Activated CD4-positive, alpha-beta memory T cell treated with anti-CD3 and anti-CD28 coated beads for 36 hours (primary cell): ENCODE data around the gene CUBN. TPM values are rescaled to one million over a fixed set of nuclear protein-coding genes. Genes with fewer than 3 reads are reported as not detected.
"Not testable (repeated sequence)": the region's sequence is repeated elsewhere in the genome, so short reads cannot be mapped to it uniquely, and the experiment has no call there.

Source experiments
- CTCF ChIA-PET: fragments of 350-600 bp; sonication (Branson Sonifier 250); formaldehyde crosslinking; loops from one replicate; lab custom pipeline; 2021; ENCODE audit warnings: antibody characterized with exemption, inconsistent platforms; lab: Charles Lee
- POLR2A ChIA-PET: fragments of 350-600 bp; sonication (Branson Sonifier 250); formaldehyde crosslinking; loops from one replicate; lab custom pipeline; 2021; ENCODE audit warnings: antibody characterized with exemption; lab: Charles Lee
- DNase-seq: peaks from one replicate; pipeline ENCODE4 v3.0.0-alpha.2; 2020
- H3K27ac Mint-ChIP-seq: one replicate; pipeline ENCODE4 v1.8.0; 2021; ENCODE audit warnings: mixed read lengths
- H3K27me3 Mint-ChIP-seq: one replicate; pipeline ENCODE4 v1.8.0; 2021; ENCODE audit warnings: mixed read lengths
- H3K36me3 Mint-ChIP-seq: one replicate; pipeline ENCODE4 v1.8.0; 2021; ENCODE audit warnings: mixed read lengths
- H3K4me1 Mint-ChIP-seq: one replicate; pipeline ENCODE4 v1.8.0; 2021; ENCODE audit warnings: low read depth, mixed read lengths
- H3K4me3 Mint-ChIP-seq: one replicate; pipeline ENCODE4 v1.8.0; 2021; ENCODE audit warnings: mild to moderate bottlenecking, mixed read lengths
- H3K9me3 Mint-ChIP-seq: one replicate; pipeline ENCODE4 v1.8.0; 2021; ENCODE audit warnings: mixed read lengths
- intact Hi-C: fragments of 100-400 bp; cut with micrococcal nuclease; formaldehyde crosslinking; loops from one replicate; pipeline ENCODE4 v1.15.1; 2023
- total RNA-seq, 2 experiments: library from RNA; stranded (reverse); gene quantifications; one replicate each; pipeline ENCODE4 v1.2.3, GENCODE V29; 2021

The CUBN gene
- total RNA-seq, 2 experiments from 2014 or later = 0.24 to 0.31 TPM

DNA sequence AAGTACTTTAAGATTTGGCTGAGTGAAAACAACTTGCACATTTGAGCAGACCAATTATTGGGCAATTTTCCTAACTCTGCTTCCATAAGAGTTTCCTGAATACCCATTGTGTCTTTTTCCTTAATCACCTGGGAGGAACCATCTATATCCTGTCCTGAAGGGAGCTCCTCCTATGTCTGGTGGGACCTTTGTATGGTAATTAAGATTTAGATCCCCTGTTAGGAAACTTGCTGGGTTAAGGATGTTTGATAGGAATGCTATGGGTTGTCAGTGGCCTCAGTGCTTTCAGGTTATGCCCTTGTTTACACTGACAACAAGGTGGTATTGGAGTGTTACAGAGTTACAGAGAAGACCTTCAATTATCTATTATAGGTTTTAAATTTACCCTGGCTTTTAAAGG is 116.9 kb downstream of the CUBN start:
- intact Hi-C loops, H3K36me3 Mint-ChIP-seq, H3K4me3 Mint-ChIP-seq, POLR2A ChIA-PET, DNase-seq, H3K27me3 Mint-ChIP-seq, H3K27ac Mint-ChIP-seq, CTCF ChIA-PET: not testable (repeated sequence)
- Mint-ChIP-seq H3K9me3 (peaks cover 10% of the 10 kb centered on the region), H3K4me1 (peaks cover 14% of the 10 kb centered on the region)

DNA sequence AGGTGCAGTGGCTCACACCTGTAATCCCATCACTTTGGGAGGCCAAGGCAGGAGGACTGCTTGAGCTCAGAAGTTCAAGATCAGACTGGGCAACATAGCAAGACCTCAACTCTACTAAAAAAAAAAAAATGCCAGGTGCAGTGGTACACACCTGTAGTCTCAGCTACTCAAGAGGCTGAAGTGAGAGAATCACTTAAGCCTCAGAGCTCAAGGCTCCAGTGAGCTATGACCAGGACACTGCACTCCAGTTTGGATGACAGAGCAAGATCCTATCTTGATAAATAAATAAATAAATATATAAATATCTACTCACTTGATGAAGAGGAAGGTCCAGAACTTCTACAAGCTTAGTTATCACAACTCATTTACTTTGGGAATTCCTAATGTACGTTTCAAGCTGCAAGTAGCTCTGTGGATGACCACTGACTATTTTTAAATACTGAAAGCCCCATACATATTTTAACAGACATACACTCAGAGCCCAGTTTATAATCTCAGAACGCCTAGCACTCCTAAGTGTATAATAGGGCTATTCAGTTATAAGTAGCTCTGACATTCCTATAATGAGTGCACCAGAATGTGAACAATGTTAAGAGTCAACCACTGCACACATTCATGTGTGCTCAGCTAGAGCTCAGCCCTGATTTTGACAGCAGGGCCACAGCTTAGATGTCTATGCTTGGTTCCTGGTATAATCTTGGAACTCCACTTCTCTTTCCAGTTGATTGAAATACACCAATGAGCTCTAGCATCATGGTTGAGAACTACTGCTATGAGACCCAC is 119.1 kb downstream of the CUBN start:
- DNase-seq = no peak
- peaks cover 20% of the 10 kb centered on the region for H3K4me1 Mint-ChIP-seq
- peaks cover 5% of the 10 kb centered on the region for H3K36me3 Mint-ChIP-seq
- ChIA-PET CTCF (interaction anchor here (0.8 kb wide), 1 partner anchor 17 kb away, joined by 3 read pairs; no protein-coding TSS in a partner anchor), POLR2A (no interaction called here)
- H3K9me3 Mint-ChIP-seq = peaks cover 10% of the 10 kb centered on the region
- H3K27ac Mint-ChIP-seq = no peak overlapping the region
- peaks cover 3% of the 10 kb centered on the region for H3K27me3 Mint-ChIP-seq
- intact Hi-C loops = no loop called here
- no peak overlapping the region for H3K4me3 Mint-ChIP-seq

DNA sequence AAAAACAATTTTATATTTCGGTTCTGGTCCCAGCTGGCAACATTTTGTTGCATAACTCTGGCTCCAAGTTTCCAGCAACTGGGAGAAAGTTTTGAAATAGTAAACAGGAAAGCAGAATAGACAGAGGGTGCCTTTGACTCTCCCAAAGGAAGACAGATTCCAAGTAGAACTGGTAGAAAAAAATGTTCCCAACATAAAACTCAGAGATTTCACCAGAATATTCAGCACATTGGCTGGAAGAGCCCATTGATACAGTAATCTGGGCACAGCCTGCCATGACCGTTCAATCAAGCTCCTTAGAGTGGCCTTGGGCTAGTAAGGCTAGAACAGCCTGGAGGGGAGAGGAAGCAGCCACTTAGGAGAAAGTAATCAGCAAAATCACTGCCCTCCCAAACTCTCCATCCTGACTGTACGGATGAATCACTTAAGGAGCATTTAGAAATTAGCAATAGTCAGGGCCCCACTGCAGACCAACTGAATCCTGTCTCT is 120.4 kb downstream of the CUBN start:
- no peak overlapping the region for H3K4me3 Mint-ChIP-seq
- ChIA-PET CTCF (no interaction called here), POLR2A (no interaction called here)
- H3K27me3 Mint-ChIP-seq = peaks cover 7% of the 10 kb centered on the region
- peaks cover 6% of the 10 kb centered on the region for H3K36me3 Mint-ChIP-seq
- no peak overlapping the region for H3K27ac Mint-ChIP-seq
- peaks cover 27% of the 10 kb centered on the region for H3K4me1 Mint-ChIP-seq
- DNase-seq = no peak
- intact Hi-C loops = no loop called here
- peaks cover 10% of the 10 kb centered on the region for H3K9me3 Mint-ChIP-seq

DNA sequence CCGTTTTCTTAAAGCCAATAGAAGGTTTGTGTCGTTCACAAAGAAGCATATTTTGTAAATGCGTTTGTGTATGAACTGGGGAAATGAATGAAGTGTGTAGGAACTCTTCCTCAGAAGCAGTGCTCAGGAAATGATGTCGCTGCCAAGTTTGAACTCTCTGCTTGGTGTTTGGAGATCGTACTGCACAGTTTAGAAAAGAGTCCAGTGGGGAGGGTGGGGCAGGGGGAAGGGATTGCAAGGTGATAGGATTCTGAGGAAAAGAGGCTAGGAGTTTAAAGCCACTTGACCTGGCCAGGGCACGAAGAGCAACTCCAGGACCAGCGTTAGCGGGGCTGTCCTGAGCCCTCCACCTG is 122.2 kb downstream of the CUBN start:
- Mint-ChIP-seq H3K36me3 (peaks cover 6% of the 10 kb centered on the region), H3K4me3 (no peak overlapping the region), H3K9me3 (peaks cover 10% of the 10 kb centered on the region), H3K27me3 (peaks cover 13% of the 10 kb centered on the region), H3K4me1 (peaks cover 37% of the 10 kb centered on the region), H3K27ac (no peak overlapping the region)
- DNase-seq = no peak
- intact Hi-C loops = no loop called here
- ChIA-PET POLR2A (no interaction called here), CTCF (no interaction called here)

DNA sequence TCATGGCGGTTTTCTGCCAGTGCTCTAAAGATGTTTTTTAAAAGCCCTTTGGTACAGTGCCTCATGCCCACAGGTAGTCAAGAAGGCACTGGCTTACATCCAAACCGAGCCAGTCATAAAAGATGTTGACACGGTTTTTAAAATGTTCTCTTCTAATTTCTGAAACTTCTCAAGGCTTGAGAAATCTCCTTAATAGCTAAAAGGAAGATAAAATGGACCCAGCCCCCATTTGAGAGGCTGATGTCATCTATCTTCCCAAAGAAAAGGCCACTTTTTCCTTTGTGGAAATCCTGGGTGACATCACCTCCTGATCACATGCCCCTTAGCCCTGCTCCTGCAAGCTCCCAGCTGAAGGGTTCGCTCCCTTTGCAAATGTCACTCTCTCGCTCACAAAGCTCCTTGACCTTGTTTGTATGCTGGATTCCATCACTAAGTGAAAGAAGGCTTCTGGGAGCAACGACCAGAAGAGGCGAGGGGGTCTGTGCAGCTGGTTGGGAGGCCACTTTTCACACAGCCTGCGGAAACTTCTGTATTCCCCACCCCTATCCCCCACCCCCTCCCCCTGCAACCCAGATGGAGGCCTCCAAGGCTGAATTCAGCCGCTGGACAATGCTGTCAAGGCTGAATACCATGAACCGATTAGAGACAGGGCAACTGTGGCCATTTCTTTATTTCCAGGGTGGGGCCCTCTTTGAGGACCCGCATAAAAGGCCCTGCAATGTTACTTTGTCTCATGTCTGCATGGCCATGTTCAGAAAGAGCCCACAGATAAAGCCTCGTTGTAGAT is 122.8 kb downstream of the CUBN start:
- no peak overlapping the region for H3K4me3 Mint-ChIP-seq
- ChIA-PET POLR2A (no interaction called here), CTCF (no interaction called here)
- no peak overlapping the region for H3K27ac Mint-ChIP-seq
- H3K27me3 Mint-ChIP-seq = peaks cover 13% of the 10 kb centered on the region
- DNase-seq = no peak
- intact Hi-C loops = no loop called here
- peaks cover 8% of the 10 kb centered on the region for H3K9me3 Mint-ChIP-seq
- peaks cover 6% of the 10 kb centered on the region for H3K36me3 Mint-ChIP-seq
- H3K4me1 Mint-ChIP-seq = peaks cover 43% of the 10 kb centered on the region

DNA sequence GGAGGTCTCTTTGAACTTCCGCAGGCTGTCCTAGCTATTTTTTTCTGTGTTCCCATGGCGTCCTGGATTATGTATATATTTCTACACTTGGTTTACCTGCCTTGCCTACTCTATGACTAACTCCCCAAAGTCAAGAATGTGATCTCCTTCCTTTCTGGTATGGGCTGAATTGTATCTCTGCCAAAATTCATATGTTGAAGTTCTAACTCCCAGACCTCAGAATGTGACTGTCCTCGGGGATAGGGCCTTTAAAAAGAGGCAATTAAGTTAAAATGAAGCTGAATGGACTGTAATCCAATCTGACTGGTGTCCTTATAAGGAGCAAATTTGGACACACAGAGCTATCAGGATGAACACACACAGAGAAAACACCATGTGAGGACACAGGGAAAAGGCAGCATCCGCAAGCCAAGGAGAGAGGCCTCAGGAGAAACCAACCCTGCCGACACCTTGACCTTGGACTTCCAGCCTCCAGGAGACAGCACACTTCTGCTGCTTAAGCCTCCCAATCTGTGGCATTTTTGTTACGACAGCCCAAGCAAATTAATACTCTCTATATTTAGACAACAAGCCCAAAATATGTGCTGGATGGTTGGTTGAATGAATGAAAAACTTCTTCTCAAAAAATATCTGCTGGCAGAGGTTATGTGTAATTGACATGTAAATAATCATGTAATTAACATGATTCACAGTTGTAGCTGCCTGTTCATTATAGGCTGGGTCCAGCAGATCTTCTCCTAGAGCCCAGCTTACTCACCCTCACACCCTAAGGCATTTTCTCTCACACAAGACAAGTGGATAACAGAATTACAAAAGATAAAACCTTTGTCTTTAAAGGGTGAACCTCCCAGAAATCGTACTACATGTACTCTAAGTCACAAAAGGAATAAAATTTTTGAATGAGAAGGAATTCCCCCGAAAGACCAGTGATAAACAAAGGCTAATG is 123.7 kb downstream of the CUBN start:
- ChIA-PET CTCF (no interaction called here), POLR2A (interaction anchor here (1.8 kb wide), 1 partner anchor 24 kb away, joined by 4 read pairs; no protein-coding TSS in a partner anchor)
- Mint-ChIP-seq H3K4me1 (peaks cover 51% of the 10 kb centered on the region), H3K27ac (no peak overlapping the region), H3K27me3 (peaks cover 13% of the 10 kb centered on the region), H3K9me3 (no peaks in the 10 kb centered on the region), H3K4me3 (no peak overlapping the region), H3K36me3 (peaks cover 1% of the 10 kb centered on the region)
- DNase-seq = no peak
- intact Hi-C loops = no loop called here

DNA sequence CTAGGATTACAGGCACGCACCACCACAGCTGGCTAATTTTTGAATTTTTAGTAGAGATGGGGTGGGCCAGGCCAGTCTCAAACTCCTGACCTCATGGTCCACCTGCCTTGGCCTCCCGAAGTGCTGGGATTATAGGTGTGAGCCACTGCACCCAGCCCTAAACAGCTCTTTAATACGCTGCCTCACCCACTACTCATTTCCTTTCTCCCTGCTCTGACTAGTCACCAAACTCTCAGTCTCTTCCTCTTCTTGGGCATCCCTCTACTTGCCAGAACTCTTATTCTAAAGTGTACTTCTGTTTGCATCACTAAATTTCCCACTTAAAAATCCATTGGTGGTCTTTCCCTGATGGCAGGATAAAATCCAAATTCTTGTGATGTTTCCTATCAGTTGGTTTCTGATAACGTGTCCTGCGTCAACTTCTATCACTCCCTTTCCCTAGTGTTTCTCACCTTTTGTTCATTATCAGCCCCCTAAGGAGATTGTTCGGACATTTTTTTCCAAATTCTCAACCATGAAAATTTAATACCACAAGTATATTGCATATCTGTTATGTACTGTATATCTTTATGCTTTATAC is 124.7 kb downstream of the CUBN start:
- peaks cover 13% of the 10 kb centered on the region for H3K27me3 Mint-ChIP-seq
- H3K4me3 Mint-ChIP-seq = no peak overlapping the region
- ChIA-PET CTCF (interaction anchor here (0.6 kb wide), 1 partner anchor 162 kb away, joined by 3 read pairs; no protein-coding TSS in a partner anchor), POLR2A (interaction anchor here (0.9 to 1.8 kb wide), 3 partner anchors 18 to 25 kb away, joined by 3 to 6 read pairs (median 4); no protein-coding TSS in a partner anchor)
- H3K27ac Mint-ChIP-seq = no peak overlapping the region
- H3K9me3 Mint-ChIP-seq = no peaks in the 10 kb centered on the region
- H3K4me1 Mint-ChIP-seq = peaks cover 51% of the 10 kb centered on the region
- DNase-seq = no peak
- peaks cover 1% of the 10 kb centered on the region for H3K36me3 Mint-ChIP-seq
- intact Hi-C loops = loop anchor here (5.0 kb wide), 2 partner anchors 67 to 507 kb away; no protein-coding TSS in a partner anchor

DNA sequence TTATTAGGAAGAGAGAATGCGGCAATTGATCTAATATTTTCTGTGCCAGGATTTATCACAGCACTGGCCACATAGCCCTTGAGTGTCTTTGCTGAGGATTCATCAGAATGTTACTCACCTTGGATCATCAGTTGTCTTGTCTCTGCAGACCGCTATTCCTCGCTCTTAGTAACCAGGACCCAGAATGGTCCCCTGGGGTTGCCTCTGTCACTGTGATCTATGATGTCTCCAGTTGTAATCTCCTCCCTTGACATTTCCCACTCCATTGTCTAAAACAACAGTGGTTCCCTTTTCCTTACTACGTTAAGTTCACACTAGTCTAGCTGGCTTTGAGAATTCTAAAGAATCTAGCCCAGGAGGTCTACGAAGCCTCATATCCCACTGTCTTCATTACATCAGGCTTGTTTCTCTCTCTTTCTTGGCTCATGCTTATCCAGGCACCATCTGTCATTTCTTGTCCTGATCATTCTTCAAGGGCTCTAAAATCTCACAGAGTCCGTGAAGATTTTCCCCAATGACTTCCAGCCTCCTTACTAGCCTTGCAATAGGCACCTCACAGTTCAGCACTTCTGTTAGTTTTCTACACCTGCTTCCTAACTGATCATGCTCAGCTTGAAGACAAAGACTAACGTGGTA is 125.8 kb downstream of the CUBN start:
- POLR2A ChIA-PET = interaction anchor here (0.6 to 1.8 kb wide), 4 partner anchors 19 to 112 kb away, joined by 3 to 6 read pairs (median 4); no protein-coding TSS in a partner anchor
- Mint-ChIP-seq H3K27me3 (peaks cover 13% of the 10 kb centered on the region), H3K4me3 (no peak overlapping the region), H3K27ac (no peak overlapping the region), H3K9me3 (no peaks in the 10 kb centered on the region), H3K36me3 (peaks cover 1% of the 10 kb centered on the region), H3K4me1 (peaks cover 51% of the 10 kb centered on the region)
- no peak for DNase-seq
- intact Hi-C loops = loop anchor here (1.0 to 5.0 kb wide), 5 partner anchors 37 to 509 kb away; no protein-coding TSS in a partner anchor
- CTCF ChIA-PET = interaction anchor here (0.6 kb wide), 1 partner anchor 80 kb away, joined by 3 read pairs; no protein-coding TSS in a partner anchor

DNA sequence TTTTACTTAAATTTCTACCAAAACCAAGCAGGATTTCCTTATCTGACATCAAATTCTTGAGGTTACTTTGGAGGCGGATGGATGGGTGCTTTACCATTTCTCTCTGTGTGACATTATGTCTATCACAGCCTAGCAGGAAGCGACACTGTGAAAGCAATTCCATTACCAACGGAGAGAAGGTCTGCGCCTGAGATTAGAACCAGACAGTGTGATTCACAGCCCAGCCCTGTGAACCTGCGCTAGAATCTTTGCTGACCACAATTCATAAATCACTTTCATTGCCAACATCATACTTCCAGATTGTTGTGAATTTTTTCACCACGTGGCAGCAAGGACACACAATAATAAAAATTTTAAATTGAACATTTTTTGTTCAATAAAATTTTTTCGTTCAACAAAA is 126.5 kb downstream of the CUBN start:
- intact Hi-C loops = loop anchor here (1.0 to 5.0 kb wide), 5 partner anchors 36 to 509 kb away; no protein-coding TSS in a partner anchor
- H3K36me3 Mint-ChIP-seq = peaks cover 1% of the 10 kb centered on the region
- H3K27ac Mint-ChIP-seq = peak overlapping the region; percentile 63
- ChIA-PET CTCF (interaction anchor here (1.4 kb wide), 1 partner anchor 22 kb away, joined by 10 read pairs; no protein-coding TSS in a partner anchor), POLR2A (interaction anchor here (0.7 to 1.4 kb wide), 8 partner anchors 19 to 227 kb away, joined by 3 to 8 read pairs (median 4); partner anchors contain the start of gene VIM)
- H3K4me3 Mint-ChIP-seq = no peak overlapping the region
- peaks cover 46% of the 10 kb centered on the region for H3K4me1 Mint-ChIP-seq
- DNase-seq = peak; percentile 73
- H3K27me3 Mint-ChIP-seq = peaks cover 13% of the 10 kb centered on the region
- no peaks in the 10 kb centered on the region for H3K9me3 Mint-ChIP-seq

DNA sequence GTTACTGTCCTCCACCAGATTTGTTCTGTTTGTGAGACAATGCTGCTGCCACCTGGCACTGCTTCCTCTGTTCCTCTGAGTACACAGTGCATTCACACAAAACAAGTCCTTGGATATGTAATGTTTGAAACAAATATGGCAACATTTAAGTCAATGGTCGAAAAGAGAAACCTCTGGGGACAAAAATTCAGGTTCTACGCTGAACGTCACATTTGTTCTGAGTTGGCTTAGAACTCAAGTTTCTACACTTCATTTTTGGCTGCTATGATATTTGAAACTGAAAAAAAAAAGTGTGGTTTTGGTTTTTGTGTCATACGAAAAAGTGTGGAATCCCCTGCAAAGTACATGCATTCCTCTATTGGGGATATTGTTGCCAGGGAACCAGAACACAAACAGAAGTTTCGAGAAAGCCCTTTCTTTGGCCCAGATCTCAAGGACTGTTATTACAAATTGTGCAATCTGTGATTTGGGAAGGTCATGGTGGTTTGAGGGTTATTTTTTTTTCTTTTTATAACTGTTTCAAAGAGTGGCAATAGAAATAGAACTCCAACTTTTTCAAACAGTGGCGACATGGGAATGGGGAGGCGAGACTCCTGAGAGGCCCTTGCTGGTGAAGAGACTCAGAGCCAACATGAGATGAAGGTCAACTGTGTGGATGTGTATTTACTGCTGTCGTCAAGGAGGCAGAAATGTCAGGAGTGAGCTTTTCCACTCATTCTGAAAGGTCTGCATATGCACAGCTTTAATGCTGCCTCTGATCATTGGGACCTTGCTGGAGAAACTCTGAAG is 127.5 kb downstream of the CUBN start:
- intact Hi-C loops = loop anchor here (1.0 to 5.0 kb wide), 7 partner anchors 21 to 510 kb away; no protein-coding TSS in a partner anchor
- POLR2A ChIA-PET = interaction anchor here (0.7 to 1.4 kb wide), 8 partner anchors 20 to 228 kb away, joined by 3 to 8 read pairs (median 4); partner anchors contain the start of gene VIM

More for the DNA sequence above, 127.5 kb downstream of the CUBN start:
- no peak overlapping the region for H3K4me3 Mint-ChIP-seq
- H3K9me3 Mint-ChIP-seq = no peaks in the 10 kb centered on the region
- DNase-seq = peak; percentile 43
- H3K27me3 Mint-ChIP-seq = peaks cover 13% of the 10 kb centered on the region
- CTCF ChIA-PET = interaction anchor here (1.4 kb wide), 1 partner anchor 23 kb away, joined by 10 read pairs; no protein-coding TSS in a partner anchor
- H3K4me1 Mint-ChIP-seq = peaks cover 43% of the 10 kb centered on the region
- peaks cover 1% of the 10 kb centered on the region for H3K36me3 Mint-ChIP-seq
- H3K27ac Mint-ChIP-seq = peak overlapping the region; percentile 63
